A549 (cell line): ENCODE results near the gene SMIM9. TPM values are rescaled to one million over a fixed set of nuclear protein-coding genes. Genes with fewer than 3 reads are reported as not detected.
A peak's percentile ranks its signal among the peaks of the same experiment; 100 is the strongest.

Source experiments
- ATAC-seq, 2 experiments: fragments of 200-7000 bp in 1 of 2; fragments of >200 bp in 1 of 2; cut with Nextera tagmentation in 1 of 2; cut with Tn5 transposase in 1 of 2; 3 replicates each; pipeline versions ENCODE4 v1.8.0 to v1.9.1; 2018 to 2020; ENCODE audit warnings: mild to moderate bottlenecking in 1 of 2, moderate library complexity in 1 of 2
- CTCF ChIA-PET: fragments of 300-600 bp; sonication (Branson Sonifier 250); formaldehyde crosslinking; extraction: SDS; loops from one replicate; lab custom pipeline; 2021; ENCODE audit warnings: antibody characterized with exemption, inconsistent platforms; lab: Yijun Ruan, JAX
- POLR2A ChIA-PET: fragments of 350-600 bp; formaldehyde crosslinking; extraction: SDS; loops from one replicate; lab custom pipeline; 2021; ENCODE audit warnings: antibody characterized with exemption, inconsistent platforms; lab: Yijun Ruan, JAX
- DNase-seq, 2 experiments: peaks; one replicate each; pipeline versions ENCODE4 v3.0.0 to v3.0.0-alpha.2; 2011 to 2016; ENCODE audit warnings: low read depth in 1 of 2, low spot score in 1 of 2
- FAIRE-seq: peaks from 2 replicates; lab custom pipeline; 2011; peaks lifted over from hg19 to GRCh38; lab: Jason Lieb, UNC
- H3K27ac ChIP-seq, 2 experiments: fragments of >200 bp; sonication (Bioruptor Twin); formaldehyde crosslinking; 3 replicates each; pipeline ENCODE4 v1.5.1; 2016 to 2017
- H3K4me1 ChIP-seq: fragments of >200 bp; sonication (Bioruptor Twin); formaldehyde crosslinking; 3 replicates; pipeline ENCODE4 v1.6.1; 2016
- H3K4me2 ChIP-seq: fragments of >200 bp; sonication (Bioruptor Twin); formaldehyde crosslinking; 3 replicates; pipeline ENCODE4 v1.6.1; 2016
- H3K4me3 ChIP-seq: fragments of >200 bp; sonication (Bioruptor Twin); formaldehyde crosslinking; 3 replicates; pipeline ENCODE4 v1.5.1; 2016
- H3K9me3 ChIP-seq: fragments of >200 bp; sonication (Bioruptor Twin); formaldehyde crosslinking; 3 replicates; pipeline ENCODE4 v1.6.1; 2016
- ATOH8 ChIP-seq: fragments of 250-450 bp; sonication (Bioruptor Pico); IDR thresholded peaks from 2 replicates; pipeline ENCODE4 v1.5.0; 2020; ENCODE audit warnings: low read depth, mild to moderate bottlenecking, moderate library complexity
- BHLHE40 ChIP-seq: IDR thresholded peaks from 2 replicates; pipeline ENCODE4 v1.6.1; 2012; ENCODE audit warnings: low read depth, low read length, inconsistent platforms
- CHD4 ChIP-seq: fragments of 200-600 bp; sonication (generic); IDR thresholded peaks from 2 replicates; pipeline ENCODE4 v1.6.1; 2016; ENCODE audit warnings: antibody characterized with exemption, mild to moderate bottlenecking, borderline replicate concordance
- E2F6 ChIP-seq: IDR thresholded peaks from 2 replicates; pipeline ENCODE4 v1.6.1; 2012; ENCODE audit warnings: low read depth, borderline replicate concordance
- EHMT2 ChIP-seq: fragments of 200-600 bp; sonication (generic); IDR thresholded peaks from 2 replicates; pipeline ENCODE4 v1.6.1; 2016; ENCODE audit warnings: antibody characterized with exemption, low read depth, mild to moderate bottlenecking, moderate library complexity
- ESRRA ChIP-seq: fragments of 150-350 bp; IDR thresholded peaks from 2 replicates; pipeline ENCODE4 v1.6.1; 2014; ENCODE audit warnings: mild to moderate bottlenecking, low read length, borderline replicate concordance
- FOSB ChIP-seq: fragments of 250-450 bp; sonication (Bioruptor Pico); IDR thresholded peaks from 2 replicates; pipeline ENCODE4 v1.5.0; 2020; ENCODE audit warnings: mild to moderate bottlenecking, moderate library complexity
- GATA3 ChIP-seq: IDR thresholded peaks from 2 replicates; pipeline ENCODE4 v1.6.1; 2012; ENCODE audit warnings: borderline replicate concordance
- HDAC2 ChIP-seq: fragments of 200-600 bp; sonication (generic); IDR thresholded peaks from 2 replicates; pipeline ENCODE4 v1.6.1; 2016
- HEYL ChIP-seq: fragments of 250-450 bp; sonication (Bioruptor Pico); IDR thresholded peaks from 2 replicates; pipeline ENCODE4 v1.8.0; 2021; ENCODE audit warnings: mild to moderate bottlenecking, moderate library complexity
- HOXA7 ChIP-seq: fragments of 250-450 bp; sonication (Bioruptor Pico); IDR thresholded peaks from 2 replicates; pipeline ENCODE4 v1.5.0; 2020; ENCODE audit warnings: mild to moderate bottlenecking, moderate library complexity
- HOXB13 ChIP-seq: fragments of 250-450 bp; sonication (Bioruptor Pico); IDR thresholded peaks from 2 replicates; pipeline ENCODE4 v1.5.0; 2020; ENCODE audit warnings: low read depth, mild to moderate bottlenecking, moderate library complexity
- JUN ChIP-seq, 2 experiments: fragments of >200 bp; sonication (Bioruptor Twin); formaldehyde crosslinking; IDR thresholded peaks; 2 replicates in 1 of 2; 3 replicates in 1 of 2; pipeline ENCODE4 v1.6.1; 2016 to 2017
- KDM1A ChIP-seq: fragments of 200-600 bp; sonication (generic); IDR thresholded peaks from 2 replicates; pipeline ENCODE4 v1.6.1; 2016; ENCODE audit warnings: low read depth, mild to moderate bottlenecking
- MAFK ChIP-seq: fragments of 450-650 bp; IDR thresholded peaks from 2 replicates; pipeline ENCODE4 v1.6.1; 2014; ENCODE audit not compliant: partially characterized antibody
- MAX ChIP-seq: IDR thresholded peaks from 2 replicates; pipeline ENCODE4 v1.6.1; 2012
- NFE2L2 ChIP-seq: fragments of 150-350 bp; conservative IDR thresholded peaks from 2 replicates; pipeline ENCODE4 v1.6.1; 2014; ENCODE audit warnings: low read length
- NPAS2 ChIP-seq: fragments of 250-450 bp; sonication (Bioruptor Pico); IDR thresholded peaks from 2 replicates; pipeline ENCODE4 v1.8.0; 2022; ENCODE audit warnings: mild to moderate bottlenecking, moderate library complexity, borderline replicate concordance
- NR3C1 ChIP-seq: fragments of >200 bp; sonication (Bioruptor Twin); formaldehyde crosslinking; IDR thresholded peaks from 3 replicates; pipeline ENCODE4 v1.6.1; 2017
- PHF8 ChIP-seq: fragments of 200-600 bp; sonication (generic); IDR thresholded peaks from 2 replicates; pipeline ENCODE4 v1.6.1; 2016; ENCODE audit warnings: low read depth, mild to moderate bottlenecking, antibody characterized with exemption, moderate library complexity, borderline replicate concordance
- RCOR1 ChIP-seq: fragments of 150-350 bp; IDR thresholded peaks from 2 replicates; pipeline ENCODE4 v1.6.1; 2014; ENCODE audit warnings: antibody characterized with exemption, low read length, low read depth
- RNF2 ChIP-seq: fragments of 200-600 bp; sonication (generic); IDR thresholded peaks from 2 replicates; pipeline ENCODE4 v1.6.1; 2016; ENCODE audit warnings: low read depth, mild to moderate bottlenecking, antibody characterized with exemption, moderate library complexity, borderline replicate concordance
- SMC3 ChIP-seq: fragments of >200 bp; sonication (Bioruptor Twin); formaldehyde crosslinking; IDR thresholded peaks from 3 replicates; pipeline ENCODE4 v1.6.1; 2018; ENCODE audit warnings: inconsistent platforms
- SREBF2 ChIP-seq: fragments of 450-650 bp; IDR thresholded peaks from 2 replicates; pipeline ENCODE4 v1.6.1; 2014; ENCODE audit warnings: mild to moderate bottlenecking, moderate library complexity
- TP53 ChIP-seq: fragments of 250-450 bp; sonication (Bioruptor Pico); IDR thresholded peaks from 2 replicates; pipeline ENCODE4 v1.5.0; 2021; ENCODE audit warnings: mild to moderate bottlenecking, moderate library complexity
- ZNF302 ChIP-seq: fragments of 250-450 bp; sonication (Bioruptor Pico); IDR thresholded peaks from 2 replicates; pipeline ENCODE4 v1.9.0; 2021; ENCODE audit warnings: inconsistent platforms, mild to moderate bottlenecking, moderate library complexity
- WGBS: methylation state at CpG from one replicate; pipeline ENCODE4 v1.1.6; 2017; ENCODE audit errors: missing lambda C conversion rate; 5-methylcytosine and 5-hydroxymethylcytosine counted together
- polyA plus RNA-seq, 4 experiments: library from polyadenylated mRNA; depleted of rRNA in 3 of 4; stranded (reverse); fragments of >200 nt; fragmentation: RNase III in 1 of 4; extraction: RNeasy Plus Mini Kit Qiagen cat#74134 plus additional on column Dnase treatment in 1 of 4; gene quantifications; 2 replicates in 3 of 4; 3 replicates in 1 of 4; pipeline ENCODE4 v1.2.3, GENCODE V29; 2011 to 2017

The SMIM9 gene
- polyA plus RNA-seq, 2 of the 4 experiments (the other 2 are of a cell fraction): not detected

- Histone ChIP-seq H3K4me2 (peak overlapping the region; percentile 88), H3K27ac (peak overlapping the region; percentile 66 to 85; a peak in 5 of 6 replicates), H3K9me3 (0 out of 3 replicates have a peak, but pooled peaks cover 6% of the 10 kb centered on the region), H3K4me1 (peaks cover 11% of the 10 kb centered on the region), H3K4me3 (peak overlapping the region; percentile 59)
- WGBS: 4% methylated on average over 13 of the region's 13 CpGs
- TF ChIP-seq PHF8: peak; percentile 25; the same call in 1 of the 2 replicates
- peak in 1 of 2 experiments; percentile 22; a peak in 1 of 5 replicates for TF ChIP-seq JUN (IDR thresholded peaks at IDR 0.05)
- no peak for TF ChIP-seq MAX
- no peak for TF ChIP-seq HEYL (CRISPR knock-in tag)
- TF ChIP-seq CHD4: no peak
- TF ChIP-seq RNF2: peak; percentile 83; the same call in 1 of the 2 replicates
- DNase-seq (no peak), ATAC-seq (no peak; a peak in 3 of 6 replicates), FAIRE-seq (peak; percentile 56)
- CTCF ChIA-PET: interaction anchor here (1.2 to 1.5 kb wide), 2 partner anchors 14 to 55 kb away, joined by 3 read pairs; partner anchors contain the start of gene GAB3
- POLR2A ChIA-PET: interaction anchor here (1.4 kb wide), 1 partner anchor 43 kb away, joined by 8 read pairs; the partner anchor contains the start of gene DKC1
Measured at GRCh38 chrX:154805696-154806091, 28.8 kb downstream of the SMIM9 start.

- Histone ChIP-seq H3K4me3 (peak within 1 kb of the TSS; percentile 59), H3K9me3 (0 out of 3 replicates have a peak, but pooled peaks cover 6% of the 10 kb centered on the region), H3K4me1 (peaks cover 17% of the 10 kb centered on the region), H3K27ac (peak within 1 kb of the TSS; percentile 66 to 85), H3K4me2 (peak within 1 kb of the TSS; percentile 88)
- CTCF ChIA-PET: interaction anchor here (0.7 to 1.5 kb wide), 2 partner anchors 19 to 55 kb away, joined by 3 to 5 read pairs; partner anchors contain the start of gene GAB3
- peak; percentile 97 to 99 for ATAC-seq
- POLR2A ChIA-PET: interaction anchor here (0.7 to 1.4 kb wide), 2 partner anchors 42 to 393 kb away, joined by 3 to 8 read pairs; partner anchors contain the start of gene DKC1
- WGBS: 28% methylated on average over 3 of the region's 65 CpGs
- no peak for FAIRE-seq
- TF ChIP-seq SREBF2 (no peak), E2F6 (peak; percentile 75; the same call in 1 of the 2 replicates), GATA3 (no peak), ATOH8 (CRISPR knock-in tag) (no peak), ZNF302 (CRISPR knock-in tag) (no peak), RCOR1 (no peak), EHMT2 (no peak), CHD4 (no peak), MAX (peak; percentile 49)
- TF ChIP-seq, all 56 proteins: peak for 2
- DNase-seq: peak; percentile 68 to 73
Measured at GRCh38 chrX:154804957-154805695, 29.3 kb downstream of the SMIM9 start, which contains the start of gene MPP1. Gene MPP1 (minus strand): TSS chrX:154805485. CDS start chrX:154805373, 112 bp downstream.

GRCh38 chrX:154804261-154804956 lies 30.1 kb downstream of the SMIM9 start:
- CTCF ChIA-PET: interaction anchor here (0.7 kb wide), 1 partner anchor 19 kb away, joined by 5 read pairs; no protein-coding TSS in a partner anchor
- peak overlapping the region; percentile 88 for H3K4me2 ChIP-seq
- POLR2A ChIA-PET: interaction anchor here (0.7 to 1.4 kb wide), 2 partner anchors 42 to 392 kb away, joined by 3 to 8 read pairs; partner anchors contain the start of gene DKC1
- peak overlapping the region in 1 of 2 experiments; percentile 85; a peak in 4 of 6 replicates for H3K27ac ChIP-seq
- H3K9me3 ChIP-seq: 0 out of 3 replicates have a peak, but pooled peaks cover 6% of the 10 kb centered on the region
- DNase-seq (no peak), FAIRE-seq (no peak), ATAC-seq (no peak)
- peak overlapping the region; percentile 59 for H3K4me3 ChIP-seq
- no peak for TF ChIP-seq E2F6
- no peak for TF ChIP-seq HOXB13 (CRISPR knock-in tag)
- TF ChIP-seq NFE2L2: no peak
- TF ChIP-seq NPAS2 (CRISPR knock-in tag): no peak
- no peak for TF ChIP-seq KDM1A
- no peak for TF ChIP-seq BHLHE40
- no peak for TF ChIP-seq HDAC2
- TF ChIP-seq CHD4: no peak
- TF ChIP-seq FOSB (CRISPR knock-in tag): no peak
- no peak for TF ChIP-seq HOXA7 (CRISPR knock-in tag)
- TF ChIP-seq SREBF2: no peak
- no peak for TF ChIP-seq ESRRA
- no peak for TF ChIP-seq SMC3
- no peak for TF ChIP-seq TP53 (CRISPR knock-in tag)
- TF ChIP-seq GATA3: no peak
- TF ChIP-seq MAFK: no peak
- TF ChIP-seq NR3C1: no peak
- H3K4me1 ChIP-seq: peaks cover 24% of the 10 kb centered on the region
- WGBS: 67% methylated on average over 7 of the region's 7 CpGs
